Measurements from ENCODE around the gene PDZD2.

The PDZD2 gene

DNA sequence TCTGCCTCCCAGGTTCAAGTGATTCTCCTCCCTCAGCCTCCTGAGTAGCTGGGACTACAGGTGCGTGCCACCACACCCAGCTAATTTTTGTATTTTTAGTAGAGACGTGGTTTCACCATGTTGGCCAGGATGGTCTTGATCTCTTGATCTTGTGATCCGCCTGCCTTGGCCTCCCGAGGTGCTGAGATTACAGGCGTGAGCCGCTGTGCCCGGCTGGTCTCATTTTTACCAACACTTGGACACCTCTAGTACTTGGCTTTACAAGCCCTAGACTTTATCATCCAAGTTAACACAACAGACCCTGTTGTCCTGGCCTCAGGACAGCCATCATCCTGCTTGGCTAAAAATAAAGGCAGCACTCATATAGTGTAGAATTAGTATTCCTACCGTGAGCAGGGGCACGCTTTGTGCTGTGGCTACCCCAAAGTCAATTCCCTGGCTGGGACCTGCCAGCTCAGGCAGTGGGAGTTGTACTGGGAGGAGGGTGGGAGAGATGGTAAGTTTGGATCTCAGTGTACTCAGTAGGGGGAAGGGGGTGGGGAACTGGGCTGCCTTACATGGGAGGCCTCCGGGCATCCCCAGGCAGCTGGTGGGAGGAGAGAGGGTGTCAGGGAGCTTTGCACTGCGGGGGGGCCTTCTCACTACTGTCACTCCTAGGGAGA is 6.6 kb downstream of the PDZD2 start:
- TF ChIP-seq, protein P1, sequence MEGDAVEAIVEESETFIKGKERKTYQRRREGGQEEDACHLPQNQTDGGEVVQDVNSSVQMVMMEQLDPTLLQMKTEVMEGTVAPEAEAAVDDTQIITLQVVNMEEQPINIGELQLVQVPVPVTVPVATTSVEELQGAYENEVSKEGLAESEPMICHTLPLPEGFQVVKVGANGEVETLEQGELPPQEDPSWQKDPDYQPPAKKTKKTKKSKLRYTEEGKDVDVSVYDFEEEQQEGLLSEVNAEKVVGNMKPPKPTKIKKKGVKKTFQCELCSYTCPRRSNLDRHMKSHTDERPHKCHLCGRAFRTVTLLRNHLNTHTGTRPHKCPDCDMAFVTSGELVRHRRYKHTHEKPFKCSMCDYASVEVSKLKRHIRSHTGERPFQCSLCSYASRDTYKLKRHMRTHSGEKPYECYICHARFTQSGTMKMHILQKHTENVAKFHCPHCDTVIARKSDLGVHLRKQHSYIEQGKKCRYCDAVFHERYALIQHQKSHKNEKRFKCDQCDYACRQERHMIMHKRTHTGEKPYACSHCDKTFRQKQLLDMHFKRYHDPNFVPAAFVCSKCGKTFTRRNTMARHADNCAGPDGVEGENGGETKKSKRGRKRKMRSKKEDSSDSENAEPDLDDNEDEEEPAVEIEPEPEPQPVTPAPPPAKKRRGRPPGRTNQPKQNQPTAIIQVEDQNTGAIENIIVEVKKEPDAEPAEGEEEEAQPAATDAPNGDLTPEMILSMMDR (IDR thresholded peaks at IDR 0.05; ENCODE audit: control insufficient read depth, extremely low read depth, insufficient read depth) = no peak

DNA sequence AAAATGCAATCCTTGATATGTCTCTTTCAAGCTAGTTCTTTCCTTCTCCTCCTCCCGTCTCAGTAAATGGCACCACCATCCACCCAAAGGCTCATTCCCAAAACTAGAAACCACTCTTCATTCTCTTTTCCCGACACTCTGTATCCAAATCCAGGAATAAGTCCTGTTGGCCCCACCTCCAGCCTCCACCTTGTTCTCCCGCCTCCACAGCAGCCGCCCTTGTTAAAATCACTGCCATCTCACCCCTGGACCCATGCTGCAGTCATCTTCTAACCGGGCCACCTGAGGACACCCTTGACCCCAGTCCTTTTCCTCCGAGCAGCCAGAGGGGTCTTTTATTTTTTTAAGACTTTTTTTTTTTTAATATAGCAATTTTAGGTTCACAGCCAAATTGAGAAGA is 9.4 kb downstream of the PDZD2 start:
- no peak overlapping the region for H3K4me3 ChIP-seq (ENCODE audit: low read depth, low read length)
- TF ChIP-seq, protein P1 (IDR thresholded peaks at IDR 0.05; ENCODE audit: control insufficient read depth, extremely low read depth, insufficient read depth) = no peak
- no peak for DNase-seq (ENCODE audit: low read depth)

More for the DNA sequence above, 6.6 kb downstream of the PDZD2 start:
- DNase-seq (ENCODE audit: low read depth) = no peak
- no peak overlapping the region for H3K4me3 ChIP-seq (ENCODE audit: low read depth, low read length)

DNA sequence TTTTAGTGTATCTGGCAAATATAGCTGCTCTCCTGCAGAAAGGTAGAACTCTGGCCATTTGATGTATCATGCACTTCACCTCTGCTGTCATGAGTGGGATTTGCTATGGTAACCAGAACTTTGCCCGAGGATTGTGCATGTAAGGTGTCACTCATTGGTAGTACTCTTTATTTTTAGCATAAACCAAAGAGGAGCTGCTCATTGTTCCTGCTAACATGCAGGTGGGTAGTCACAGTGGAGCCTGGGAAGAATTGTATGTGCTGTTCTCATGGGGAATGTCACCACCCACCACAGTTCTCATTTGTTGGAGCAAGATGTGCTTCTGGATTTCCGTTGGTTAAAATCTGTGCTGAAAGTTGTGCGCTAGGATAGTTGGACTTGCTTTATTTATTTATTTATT is 12.3 kb downstream of the PDZD2 start:
- no peak for DNase-seq (ENCODE audit: low read depth)
- TF ChIP-seq, protein P1 (IDR thresholded peaks at IDR 0.05; ENCODE audit: control insufficient read depth, extremely low read depth, insufficient read depth) = no peak
- no peak overlapping the region for H3K4me3 ChIP-seq (ENCODE audit: low read depth, low read length)

- no peak overlapping the region for H3K4me3 ChIP-seq (ENCODE audit: low read depth, low read length)
- TF ChIP-seq, protein P1 (IDR thresholded peaks at IDR 0.05; ENCODE audit: control insufficient read depth, extremely low read depth, insufficient read depth) = no peak
- DNase-seq (ENCODE audit: low read depth) = no peak
These were observed 16.6 kb downstream of the PDZD2 start for GRCh38 chr5:31655491-31655890.

- DNase-seq (ENCODE audit: low read depth) = no peak
These were observed 17.9 kb downstream of the PDZD2 start for GRCh38 chr5:31656806-31657205.

GRCh38 chr5:31657315-31657979 is 18.5 kb downstream of the PDZD2 start:
- no peak for DNase-seq (ENCODE audit: low read depth)
- H3K4me3 ChIP-seq (ENCODE audit: low read depth, low read length) = no peak overlapping the region
- TF ChIP-seq, protein P1 (IDR thresholded peaks at IDR 0.05; ENCODE audit: control insufficient read depth, extremely low read depth, insufficient read depth) = no peak

More at GRCh38 chr5:31656806-31657205, 17.9 kb downstream of the PDZD2 start:
- TF ChIP-seq, protein P1 (IDR thresholded peaks at IDR 0.05; ENCODE audit: control insufficient read depth, extremely low read depth, insufficient read depth) = no peak
- H3K4me3 ChIP-seq (ENCODE audit: low read depth, low read length) = no peak overlapping the region
